HG03575 (cell line): Measurements from ENCODE around the gene CD79B.

Source experiments
- ATAC-seq: cut with Tn5 transposase; IDR thresholded peaks from one replicate; pipeline ENCODE4 v1.9.1; 2021; ENCODE audit not compliant: unreplicated experiment, insufficient number of reproducible peaks, low FRiP score; ENCODE audit errors: extremely low read depth

CD79B gene

GRCh38 chr17:63955232-63955631 is 23.1 kb upstream of the CD79B start:
- no peak for ATAC-seq

- no peak for ATAC-seq
These were observed 22.4 kb upstream of the CD79B start for GRCh38 chr17:63954402-63955063.

- ATAC-seq, result no peak
These were observed 19.1 kb upstream of the CD79B start for GRCh38 chr17:63950940-63951907.

GRCh38 chr17:63949576-63950250 is 17.6 kb upstream of the CD79B start:
- ATAC-seq, result no peak

- ATAC-seq, result no peak
These were observed 16.4 kb upstream of the CD79B start for GRCh38 chr17:63948521-63948920.

GRCh38 chr17:63947711-63948330 is 15.7 kb upstream of the CD79B start:
- no peak for ATAC-seq

GRCh38 chr17:63946440-63947363 is 14.6 kb upstream of the CD79B start:
- ATAC-seq, result no peak

GRCh38 chr17:63945784-63946439 is 13.8 kb upstream of the CD79B start:
- ATAC-seq, result no peak

- ATAC-seq, result no peak
These were observed 12.8 kb upstream of the CD79B start for GRCh38 chr17:63944736-63945499.

- no peak for ATAC-seq
These were observed 11.6 kb upstream of the CD79B start for GRCh38 chr17:63943745-63944144.

- ATAC-seq, result no peak
These were observed 10.3 kb upstream of the CD79B start for GRCh38 chr17:63942309-63942985.

GRCh38 chr17:63941751-63942150 is 9.6 kb upstream of the CD79B start:
- no peak for ATAC-seq

- ATAC-seq, result no peak
These were observed 9.0 kb upstream of the CD79B start for GRCh38 chr17:63941162-63941561.

- ATAC-seq, result no peak
These were observed 8.5 kb upstream of the CD79B start for GRCh38 chr17:63940584-63940983.

- no peak for ATAC-seq
These were observed 7.8 kb upstream of the CD79B start for GRCh38 chr17:63939884-63940283.

- no peak for ATAC-seq
These were observed 7.3 kb upstream of the CD79B start for GRCh38 chr17:63939401-63939800.

GRCh38 chr17:63937920-63938319 is 5.8 kb upstream of the CD79B start:
- ATAC-seq, result no peak
